H9 (cell line): Measurements from ENCODE around the gene CACNA2D3. TPM values are rescaled to one million over a fixed set of nuclear protein-coding genes. Genes with fewer than 3 reads are reported as not detected.
A peak's percentile ranks its signal among the peaks of the same experiment; 100 is the strongest.

Experiments
- DNase-seq: peaks from one replicate; pipeline ENCODE4 v3.0.0-alpha.2; 2017
- H2AFZ ChIP-seq: one replicate; pipeline ENCODE4 v1.6.1; 2013; ENCODE audit warnings: mild to moderate bottlenecking, low read length, control low read depth, moderate library complexity
- H2AK5ac ChIP-seq: 2 replicates; pipeline ENCODE4 v1.6.1; 2013; ENCODE audit warnings: low read length, control low read depth, mixed read lengths; ENCODE audit not compliant: insufficient read length
- H2BK120ac ChIP-seq: one replicate; pipeline ENCODE4 v1.6.1; 2013; ENCODE audit warnings: low read depth, mild to moderate bottlenecking, low read length, control low read depth, inconsistent platforms; ENCODE audit not compliant: poor library complexity, severe bottlenecking
- H2BK12ac ChIP-seq: 2 replicates; pipeline ENCODE4 v1.6.1; 2013; ENCODE audit warnings: low read length, control low read depth, mixed read lengths, low read depth; ENCODE audit not compliant: insufficient read length
- H2BK15ac ChIP-seq: 2 replicates; pipeline ENCODE4 v1.6.1; 2013; ENCODE audit warnings: low read depth, low read length, control low read depth
- H2BK20ac ChIP-seq: one replicate; pipeline ENCODE4 v1.6.1; 2013; ENCODE audit warnings: low read depth, mild to moderate bottlenecking, low read length, control low read depth, inconsistent platforms; ENCODE audit not compliant: poor library complexity, severe bottlenecking
- H2BK5ac ChIP-seq: 2 replicates; pipeline ENCODE4 v1.6.1; 2013; ENCODE audit warnings: low read length, control low read depth, mixed read lengths; ENCODE audit not compliant: insufficient read length
- H3K14ac ChIP-seq: 2 replicates; pipeline ENCODE4 v1.6.1; 2013; ENCODE audit warnings: low read length, control low read depth; ENCODE audit not compliant: insufficient read depth
- H3K18ac ChIP-seq: 2 replicates; pipeline ENCODE4 v1.6.1; 2013; ENCODE audit warnings: low read depth, mild to moderate bottlenecking, mixed read lengths, low read length, control low read depth; ENCODE audit not compliant: insufficient read length
- H3K23ac ChIP-seq: 2 replicates; pipeline ENCODE4 v1.6.1; 2013; ENCODE audit warnings: low read length, control low read depth, mixed read lengths, low read depth; ENCODE audit not compliant: insufficient read length
- H3K23me2 ChIP-seq: 2 replicates; pipeline ENCODE4 v1.6.1; 2013; ENCODE audit warnings: low read depth, mild to moderate bottlenecking, mixed read lengths, low read length, control low read depth; ENCODE audit not compliant: insufficient read length, poor library complexity, severe bottlenecking
- H3K27ac ChIP-seq: 2 replicates; pipeline ENCODE4 v1.5.1; 2013; ENCODE audit warnings: low read length, control low read depth, mixed read lengths, low read depth; ENCODE audit not compliant: insufficient read length
- H3K27me3 ChIP-seq: 2 replicates; pipeline ENCODE4 v1.6.1; 2013; ENCODE audit warnings: low read length, control low read depth, inconsistent platforms; ENCODE audit not compliant: insufficient read depth
- H3K4ac ChIP-seq: 2 replicates; pipeline ENCODE4 v1.6.1; 2013; ENCODE audit warnings: low read depth, mild to moderate bottlenecking, control low read depth, inconsistent platforms, low read length, moderate library complexity
- H3K4me1 ChIP-seq: 2 replicates; pipeline ENCODE4 v1.6.1; 2013; ENCODE audit warnings: low read length, control low read depth, inconsistent platforms; ENCODE audit not compliant: insufficient read depth
- H3K4me2 ChIP-seq: 2 replicates; pipeline ENCODE4 v1.6.1; 2013; ENCODE audit warnings: low read length, control low read depth, mixed read lengths; ENCODE audit not compliant: insufficient read length, insufficient read depth
- H3K56ac ChIP-seq: 2 replicates; pipeline ENCODE4 v1.6.1; 2013; ENCODE audit warnings: low read depth, mild to moderate bottlenecking, mixed read lengths, low read length, control low read depth; ENCODE audit not compliant: insufficient read length
- H3K79me1 ChIP-seq: 2 replicates; pipeline ENCODE4 v1.6.1; 2013; ENCODE audit warnings: low read depth, mild to moderate bottlenecking, moderate library complexity, low read length, control low read depth, inconsistent platforms; ENCODE audit not compliant: insufficient read depth, poor library complexity, severe bottlenecking
- H3K79me2 ChIP-seq: 2 replicates; pipeline ENCODE4 v1.6.1; 2013; ENCODE audit warnings: low read length, control low read depth, inconsistent platforms; ENCODE audit not compliant: insufficient read depth
- H3K9ac ChIP-seq: 2 replicates; pipeline ENCODE4 v1.6.1; 2013; ENCODE audit warnings: low read length, control low read depth, mixed read lengths; ENCODE audit not compliant: insufficient read length; ENCODE audit errors: extremely low read depth
- H3K9me3 ChIP-seq: one replicate; pipeline ENCODE4 v1.6.1; 2013; ENCODE audit warnings: low read depth, low read length, inconsistent platforms; ENCODE audit not compliant: control insufficient read depth
- H3T11ph ChIP-seq: one replicate; pipeline ENCODE4 v1.6.1; 2013; ENCODE audit warnings: mild to moderate bottlenecking, low read length, control low read depth, inconsistent platforms
- H4K20me1 ChIP-seq: one replicate; pipeline ENCODE4 v1.6.1; 2013; ENCODE audit not compliant: control insufficient read depth, insufficient read length, insufficient read depth
- H4K5ac ChIP-seq: 2 replicates; pipeline ENCODE4 v1.6.1; 2013; ENCODE audit warnings: low read depth, mild to moderate bottlenecking, mixed read lengths, low read length, control low read depth; ENCODE audit not compliant: insufficient read length
- H4K8ac ChIP-seq: replicated peaks from 2 replicates; pipeline ENCODE4 v1.6.1; 2013; ENCODE audit warnings: low read length, control low read depth, mixed read lengths, low read depth; ENCODE audit not compliant: insufficient read length
- H4K91ac ChIP-seq: 2 replicates; pipeline ENCODE4 v1.6.1; 2013; ENCODE audit warnings: low read depth, mild to moderate bottlenecking, moderate library complexity, mixed read lengths, low read length, control low read depth; ENCODE audit not compliant: insufficient read length
- H3K27ac Mint-ChIP-seq, 3 experiments: 2 replicates in 2 of 3; 3 replicates in 1 of 3; pipeline ENCODE4 v1.8.0; 2020 to 2021; ENCODE audit warnings: mixed read lengths in 3 of 3, mild to moderate bottlenecking in 1 of 3, moderate library complexity in 1 of 3
- H3K27me3 Mint-ChIP-seq: 2 replicates; pipeline ENCODE4 v1.8.0; 2021; ENCODE audit warnings: low read depth, mild to moderate bottlenecking, moderate library complexity, mixed read lengths
- H3K36me3 Mint-ChIP-seq, 3 experiments: 2 replicates in 2 of 3; 3 replicates in 1 of 3; pipeline ENCODE4 v1.8.0; 2020 to 2021; ENCODE audit warnings: low read depth in 3 of 3, mixed read lengths in 3 of 3; ENCODE audit not compliant: insufficient read depth in 1 of 3
- H3K4me1 Mint-ChIP-seq, 2 experiments: 2 replicates each; pipeline ENCODE4 v1.8.0; 2020; ENCODE audit warnings: mixed read lengths in 2 of 2
- H3K4me3 Mint-ChIP-seq, 2 experiments: 2 replicates in 1 of 2; 3 replicates in 1 of 2; pipeline ENCODE4 v1.8.0; 2020 to 2021; ENCODE audit warnings: mild to moderate bottlenecking in 2 of 2, mixed read lengths in 2 of 2, moderate library complexity in 1 of 2
- H3K9me3 Mint-ChIP-seq, 2 experiments: 2 replicates in 1 of 2; 3 replicates in 1 of 2; pipeline ENCODE4 v1.8.0; 2020; ENCODE audit warnings: mild to moderate bottlenecking in 2 of 2, mixed read lengths in 2 of 2, moderate library complexity in 1 of 2
- WGBS: extraction: QIAGEN DNeasy Blood & Tissue Kit; methylation state at CpG from one replicate; pipeline ENCODE4 v1.1.7; 2013; ENCODE audit warnings: missing lambda C conversion rate, low lambda C conversion rate, mixed read lengths; ENCODE audit not compliant: insufficient read length; ENCODE audit errors: extremely low coverage; 5-methylcytosine and 5-hydroxymethylcytosine counted together
- total RNA-seq: library from RNA; stranded (reverse); gene quantifications from 2 replicates; pipeline ENCODE4 v1.2.1, GENCODE V29; 2021
- TF ChIP-seq, protein P1 (sequence below): fragments of 200-600 bp; sonication (generic); conservative IDR thresholded peaks from 3 replicates; pipeline ENCODE4 v1.8.0; 2021; ENCODE audit warnings: antibody characterized with exemption, mild to moderate bottlenecking

CACNA2D3 gene
- total RNA-seq, 1 experiment from 2014 or later: 3.2 TPM

DNA sequence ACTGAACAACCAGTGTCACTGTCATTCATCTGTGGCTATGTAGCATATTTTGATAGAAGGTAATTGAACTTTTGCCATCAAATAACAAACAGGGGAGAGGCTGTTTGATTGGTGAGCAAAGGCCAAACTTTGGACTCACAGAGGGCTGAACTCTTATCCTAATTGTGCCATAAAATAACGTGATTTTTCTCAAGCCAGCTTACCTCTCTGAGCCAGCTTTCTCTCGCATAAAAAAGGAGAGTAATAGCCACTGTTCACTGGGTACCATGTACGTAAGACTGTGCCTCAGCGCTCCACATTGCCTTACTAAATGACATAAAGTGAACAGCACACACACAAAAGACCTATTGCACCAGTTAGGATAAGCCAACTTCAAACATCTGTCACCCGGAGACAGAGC lies 588.6 kb downstream of the CACNA2D3 start:
- no peaks in the 10 kb centered on the region; the same call in 1 of the 2 replicates for H3K27me3 Mint-ChIP-seq
- no peak overlapping the region for H4K91ac ChIP-seq
- no CpG with 5 or more reads among the region's 5 CpGs for WGBS

More for the DNA sequence above, 588.6 kb downstream of the CACNA2D3 start:
- Histone ChIP-seq H2BK15ac (no peak overlapping the region), H4K5ac (no peak overlapping the region), H4K8ac (no peak overlapping the region), H3K9ac (no peak overlapping the region), H3K14ac (no peak overlapping the region), H3K27me3 (no peaks in the 10 kb centered on the region), H3K79me1 (no peaks in the 10 kb centered on the region), H3K9me3 (no peaks in the 10 kb centered on the region), H3K4me2 (no peak overlapping the region), H3K56ac (no peak overlapping the region), H4K20me1 (no peaks in the 10 kb centered on the region), H2BK12ac (no peak overlapping the region), H3K23ac (no peak overlapping the region), H3K27ac (no peak overlapping the region), H2AK5ac (no peak overlapping the region), H2BK20ac (no peak overlapping the region), H2AFZ (no peak overlapping the region), H3K4me1 (peaks cover 6% of the 10 kb centered on the region; the same call in 1 of the 2 replicates), H3T11ph (no peak overlapping the region), H3K18ac (no peak overlapping the region), H2BK5ac (no peak overlapping the region), H3K79me2 (no peaks in the 10 kb centered on the region), H2BK120ac (no peak overlapping the region), H3K4ac (no peak overlapping the region), H3K23me2 (no peaks in the 10 kb centered on the region)
- H3K36me3 Mint-ChIP-seq: peaks cover 2 to 8% (median 7%) of the 10 kb centered on the region in 3 experiments; a peak in 5 of 7 replicates
- H3K4me3 Mint-ChIP-seq: no peak overlapping the region
- TF ChIP-seq, protein P1, sequence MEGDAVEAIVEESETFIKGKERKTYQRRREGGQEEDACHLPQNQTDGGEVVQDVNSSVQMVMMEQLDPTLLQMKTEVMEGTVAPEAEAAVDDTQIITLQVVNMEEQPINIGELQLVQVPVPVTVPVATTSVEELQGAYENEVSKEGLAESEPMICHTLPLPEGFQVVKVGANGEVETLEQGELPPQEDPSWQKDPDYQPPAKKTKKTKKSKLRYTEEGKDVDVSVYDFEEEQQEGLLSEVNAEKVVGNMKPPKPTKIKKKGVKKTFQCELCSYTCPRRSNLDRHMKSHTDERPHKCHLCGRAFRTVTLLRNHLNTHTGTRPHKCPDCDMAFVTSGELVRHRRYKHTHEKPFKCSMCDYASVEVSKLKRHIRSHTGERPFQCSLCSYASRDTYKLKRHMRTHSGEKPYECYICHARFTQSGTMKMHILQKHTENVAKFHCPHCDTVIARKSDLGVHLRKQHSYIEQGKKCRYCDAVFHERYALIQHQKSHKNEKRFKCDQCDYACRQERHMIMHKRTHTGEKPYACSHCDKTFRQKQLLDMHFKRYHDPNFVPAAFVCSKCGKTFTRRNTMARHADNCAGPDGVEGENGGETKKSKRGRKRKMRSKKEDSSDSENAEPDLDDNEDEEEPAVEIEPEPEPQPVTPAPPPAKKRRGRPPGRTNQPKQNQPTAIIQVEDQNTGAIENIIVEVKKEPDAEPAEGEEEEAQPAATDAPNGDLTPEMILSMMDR: no peak
- DNase-seq: no peak
- peaks cover 46 to 48% of the 10 kb centered on the region in 2 experiments for H3K4me1 Mint-ChIP-seq
- H3K9me3 Mint-ChIP-seq: 0 out of 5 replicates have a peak, but pooled peaks cover 0 to 2% of the 10 kb centered on the region in 2 experiments
- peak overlapping the region in 2 of 3 experiments; percentile 21 to 83; a peak in 2 of 7 replicates for H3K27ac Mint-ChIP-seq
